HG02981 (cell line): ENCODE data around the gene TMBIM4.
"Not testable (repeated sequence)": the region's sequence is repeated elsewhere in the genome, so short reads cannot be mapped to it uniquely, and the experiment has no call there.

ENCODE experiments used
- ATAC-seq: cut with Tn5 transposase; IDR thresholded peaks from one replicate; pipeline ENCODE4 v1.9.1; 2021; ENCODE audit warnings: mild to moderate bottlenecking, moderate library complexity; ENCODE audit not compliant: unreplicated experiment

The TMBIM4 gene

GRCh38 chr12:66187036-66187435 lies 17.2 kb upstream of the TMBIM4 start:
- no peak for ATAC-seq

- not testable (repeated sequence) for ATAC-seq
Observed at GRCh38 chr12:66184822-66185221, 15.0 kb upstream of the TMBIM4 start.

GRCh38 chr12:66182956-66183355 lies 13.2 kb upstream of the TMBIM4 start:
- no peak for ATAC-seq

- ATAC-seq = no peak
Observed at GRCh38 chr12:66176105-66176900, 6.5 kb upstream of the TMBIM4 start.

GRCh38 chr12:66174391-66175325 lies 4.9 kb upstream of the TMBIM4 start:
- ATAC-seq = not testable (repeated sequence)

- ATAC-seq = no peak
Observed at GRCh38 chr12:66170606-66171005, 810 bp upstream of the TMBIM4 start.

- ATAC-seq = no peak
Observed at GRCh38 chr12:66168410-66168809, 1.4 kb downstream of the TMBIM4 start.

GRCh38 chr12:66166561-66166960 lies 3.2 kb downstream of the TMBIM4 start:
- ATAC-seq = no peak

GRCh38 chr12:66165141-66165540 lies 4.7 kb downstream of the TMBIM4 start:
- no peak for ATAC-seq

GRCh38 chr12:66164349-66164821 lies 5.4 kb downstream of the TMBIM4 start:
- no peak for ATAC-seq

- ATAC-seq = no peak
Observed at GRCh38 chr12:66163289-66163688, 6.5 kb downstream of the TMBIM4 start.

GRCh38 chr12:66162701-66163100 lies 7.1 kb downstream of the TMBIM4 start:
- no peak for ATAC-seq

- no peak for ATAC-seq
Observed at GRCh38 chr12:66160704-66161103, 9.1 kb downstream of the TMBIM4 start.

- ATAC-seq = no peak
Observed at GRCh38 chr12:66159123-66159522, 10.7 kb downstream of the TMBIM4 start.

- ATAC-seq = no peak
Observed at GRCh38 chr12:66156654-66157053, 13.1 kb downstream of the TMBIM4 start.

GRCh38 chr12:66154776-66155175 lies 15.0 kb downstream of the TMBIM4 start:
- no peak for ATAC-seq

GRCh38 chr12:66152732-66153131 lies 17.1 kb downstream of the TMBIM4 start:
- no peak for ATAC-seq

- no peak for ATAC-seq
Observed at GRCh38 chr12:66149702-66150398, 19.9 kb downstream of the TMBIM4 start.

GRCh38 chr12:66144791-66145754 lies 24.7 kb downstream of the TMBIM4 start:
- ATAC-seq = peak; percentile 52

- no peak for ATAC-seq
Observed at GRCh38 chr12:66143868-66144267, 25.9 kb downstream of the TMBIM4 start.
